HCT116 (cell line): ENCODE measurements around the gene SLC25A21. TPM values are rescaled to one million over a fixed set of nuclear protein-coding genes. Genes with fewer than 3 reads are reported as not detected.

Experiments
- ATAC-seq: fragments of 200-7000 bp; cut with Tn5 transposase; 2 replicates; pipeline ENCODE4 v1.9.1; 2020; ENCODE audit warnings: mild to moderate bottlenecking, moderate library complexity
- BruUV-seq: library from RNA; stranded (reverse); fragments of 400-500 nt; replicated peaks from 2 replicates; lab custom pipeline; 2021; lab: Mats Ljungman, UMichigan
- CTCF ChIA-PET: fragments of 300-600 bp; sonication (Branson Sonifier 250); formaldehyde crosslinking; loops from one replicate; lab custom pipeline; 2021; ENCODE audit warnings: antibody characterized with exemption; lab: Charles Lee
- POLR2A ChIA-PET: fragments of 300-600, 350-600 bp; sonication (Branson Sonifier 250); formaldehyde crosslinking; loops from one replicate; lab custom pipeline; 2021; ENCODE audit warnings: antibody characterized with exemption; lab: Charles Lee
- RAD21 ChIA-PET, 2 experiments: fragments of 300-600 bp; sonication (Branson Sonifier 250); formaldehyde crosslinking; loops; one replicate each; lab custom pipeline; 2023; ENCODE audit warnings: low total read pairs in 2 of 2; ENCODE audit not compliant: uncharacterized antibody in 2 of 2, unreplicated experiment in 2 of 2, low non-redundant PET in 1 of 2; lab: Charles Lee
- DNase-seq: peaks from one replicate; pipeline ENCODE4 v3.0.0-alpha.2; 2010; ENCODE audit warnings: low read depth, low spot score
- H2AFZ ChIP-seq: fragments of 200-600 bp; shearing (Covaris generic), sonication (generic); 2 replicates; pipeline ENCODE4 v1.6.1; 2017; ENCODE audit warnings: low read depth, mixed run types, mixed read lengths, antibody characterized with exemption, low read length; ENCODE audit not compliant: poor library complexity, severe bottlenecking
- H3K27ac ChIP-seq: 2 replicates; pipeline ENCODE4 v1.5.1; 2012; ENCODE audit warnings: low read depth, low read length
- H3K27me3 ChIP-seq: fragments of 200-600 bp; sonication (generic); 2 replicates; pipeline ENCODE4 v1.6.1; 2016; ENCODE audit warnings: mixed run types, low read length, mixed read lengths; ENCODE audit not compliant: insufficient read depth
- H3K36me3 ChIP-seq, 2 experiments: fragments of 200-500 bp in 1 of 2; fragments of 200-600 bp in 1 of 2; sonication (Bioruptor generic) in 1 of 2; sonication (generic) in 1 of 2; 2 replicates each; pipeline versions ENCODE4 v1.5.1 to v1.6.1; 2014 to 2016; ENCODE audit warnings: low read length in 2 of 2, inconsistent platforms in 1 of 2, mixed read lengths in 1 of 2, mixed run types in 1 of 2; ENCODE audit not compliant: insufficient read depth in 2 of 2, control insufficient read depth in 1 of 2
- H3K4me1 ChIP-seq, 2 experiments: fragments of 200-600 bp in 1 of 2; sonication (generic) in 1 of 2; 2 replicates each; pipeline versions ENCODE4 v1.5.1 to v1.6.1; 2012 to 2017; ENCODE audit warnings: low read length in 2 of 2, inconsistent platforms in 1 of 2, mild to moderate bottlenecking in 1 of 2, mixed read lengths in 1 of 2, mixed run types in 1 of 2, moderate library complexity in 1 of 2; ENCODE audit not compliant: insufficient read depth in 2 of 2, control insufficient read depth in 1 of 2
- H3K4me2 ChIP-seq: fragments of 200-600 bp; sonication (generic); 2 replicates; pipeline ENCODE4 v1.6.1; 2017; ENCODE audit warnings: mixed run types, low read length, mixed read lengths
- H3K4me3 ChIP-seq, 2 experiments: fragments of 200-600 bp in 1 of 2; sonication (generic) in 1 of 2; replicated peaks in 1 of 2; 2 replicates each; pipeline ENCODE4 v1.5.1; 2011 to 2016; ENCODE audit warnings: low read length in 2 of 2, control low read depth in 1 of 2, low read depth in 1 of 2, mild to moderate bottlenecking in 1 of 2, mixed read lengths in 1 of 2, mixed run types in 1 of 2
- H3K79me2 ChIP-seq: fragments of 200-600 bp; sonication (generic); 2 replicates; pipeline ENCODE4 v1.6.1; 2017; ENCODE audit warnings: mild to moderate bottlenecking, mixed run types, low read length, moderate library complexity, mixed read lengths; ENCODE audit not compliant: insufficient read depth
- H3K9ac ChIP-seq: fragments of 200-600 bp; sonication (generic); 2 replicates; pipeline ENCODE4 v1.6.1; 2016; ENCODE audit warnings: low read length, mixed read lengths
- H3K9me2 ChIP-seq: fragments of 200-600 bp; sonication (generic), shearing (Covaris generic); 2 replicates; pipeline ENCODE4 v1.6.1; 2017; ENCODE audit warnings: mixed run types, mild to moderate bottlenecking, moderate library complexity; ENCODE audit not compliant: insufficient read depth
- H3K9me3 ChIP-seq, 2 experiments: fragments of 200-500 bp in 1 of 2; fragments of 200-600 bp in 1 of 2; sonication (Bioruptor generic) in 1 of 2; sonication (generic) in 1 of 2; 2 replicates each; pipeline ENCODE4 v1.6.1; 2014 to 2017; ENCODE audit warnings: low read length in 2 of 2, mixed read lengths in 2 of 2, inconsistent platforms in 1 of 2, low read depth in 1 of 2, mild to moderate bottlenecking in 1 of 2, mixed run types in 1 of 2, moderate library complexity in 1 of 2; ENCODE audit not compliant: control insufficient read depth in 1 of 2, insufficient read depth in 1 of 2
- H4K20me1 ChIP-seq: fragments of 200-600 bp; sonication (generic), shearing (Covaris generic); 2 replicates; pipeline ENCODE4 v1.6.1; 2017; ENCODE audit warnings: mixed run types, mild to moderate bottlenecking, moderate library complexity; ENCODE audit not compliant: insufficient read depth
- CBX3 ChIP-seq: IDR thresholded peaks from 2 replicates; pipeline ENCODE4 v1.6.1; 2012; ENCODE audit warnings: low read depth
- CEBPB ChIP-seq: IDR thresholded peaks from 2 replicates; pipeline ENCODE4 v1.6.1; 2012; ENCODE audit warnings: low read depth
- CTCF ChIP-seq, 3 experiments: fragments of 200-600 bp in 1 of 3; sonication (generic) in 1 of 3; IDR thresholded peaks in 2 of 3; conservative IDR thresholded peaks in 1 of 3; 2 replicates each; pipeline ENCODE4 v1.5.1; 2012 to 2017; ENCODE audit warnings: low read depth in 2 of 3, low read length in 2 of 3, antibody characterized with exemption in 1 of 3, borderline replicate concordance in 1 of 3, control low read depth in 1 of 3, mild to moderate bottlenecking in 1 of 3, mixed read lengths in 1 of 3, mixed run types in 1 of 3, moderate library complexity in 1 of 3; ENCODE audit not compliant: insufficient read depth in 1 of 3
- EGR1 ChIP-seq: IDR thresholded peaks from 2 replicates; pipeline ENCODE4 v1.6.1; 2012; ENCODE audit warnings: low read depth
- ELF1 ChIP-seq: IDR thresholded peaks from 2 replicates; pipeline ENCODE4 v1.6.1; 2012; ENCODE audit warnings: low read depth, borderline replicate concordance
- EZH2 ChIP-seq: fragments of 200-600 bp; sonication (generic); IDR thresholded peaks from 2 replicates; pipeline ENCODE4 v1.6.1; 2017; ENCODE audit warnings: antibody characterized with exemption, mixed run types
- EZH2phosphoT487 ChIP-seq: fragments of 200-600 bp; IDR thresholded peaks from 2 replicates; pipeline ENCODE4 v1.6.1; 2018; ENCODE audit warnings: antibody characterized with exemption, borderline replicate concordance
- FOSL1 ChIP-seq: IDR thresholded peaks from 2 replicates; pipeline ENCODE4 v1.6.1; 2012; ENCODE audit warnings: low read depth
- JUND ChIP-seq: IDR thresholded peaks from 2 replicates; pipeline ENCODE4 v1.6.1; 2012
- POLR2A ChIP-seq: IDR thresholded peaks from 2 replicates; pipeline ENCODE4 v1.7.0; 2011; ENCODE audit warnings: borderline replicate concordance; ENCODE audit not compliant: insufficient read depth, insufficient read length; ENCODE audit errors: extremely low read depth
- POLR2AphosphoS5 ChIP-seq: IDR thresholded peaks from 2 replicates; pipeline ENCODE4 v1.6.1; 2011; ENCODE audit warnings: mild to moderate bottlenecking, low read depth, low read length, moderate library complexity
- RAD21 ChIP-seq: IDR thresholded peaks from 2 replicates; pipeline ENCODE4 v1.6.1; 2012; ENCODE audit warnings: low read depth, mild to moderate bottlenecking
- SIN3A ChIP-seq: IDR thresholded peaks from 2 replicates; pipeline ENCODE4 v1.6.1; 2012; ENCODE audit warnings: low read depth
- SP1 ChIP-seq: IDR thresholded peaks from 2 replicates; pipeline ENCODE4 v1.6.1; 2012; ENCODE audit warnings: low read depth
- ZFX ChIP-seq: fragments of 450-650 bp; IDR thresholded peaks from 2 replicates; pipeline ENCODE4 v1.6.1; 2017
- ZNF274 ChIP-seq: fragments of 200-500 bp; sonication (Bioruptor generic); IDR thresholded peaks from 2 replicates; pipeline ENCODE4 v1.6.1; 2014; ENCODE audit warnings: mild to moderate bottlenecking, low read depth, low read length, inconsistent platforms
- intact Hi-C: fragments of 100-400 bp; cut with micrococcal nuclease; formaldehyde crosslinking; loops from 2 replicates; pipeline ENCODE4 v1.10.0; 2022
- total RNA-seq: library from RNA; stranded (reverse); gene quantifications from one replicate; pipeline ENCODE4 v1.2.1, GENCODE V29; 2021; ENCODE audit not compliant: unreplicated experiment
- TF ChIP-seq, protein P1 (sequence below): IDR thresholded peaks from 2 replicates; pipeline ENCODE4 v1.6.1; 2011; ENCODE audit warnings: mild to moderate bottlenecking, low read length, moderate library complexity; ENCODE audit not compliant: insufficient replicate concordance; ENCODE audit errors: extremely low read depth
- TF ChIP-seq, protein P2 (sequence below): IDR thresholded peaks from 2 replicates; pipeline ENCODE4 v1.6.1; 2012
- TF ChIP-seq, protein P3 (sequence below): IDR thresholded peaks from 2 replicates; pipeline ENCODE4 v1.6.1; 2012

SLC25A21 gene
- total RNA-seq, 1 experiment from 2014 or later: 3.5 TPM

DNA sequence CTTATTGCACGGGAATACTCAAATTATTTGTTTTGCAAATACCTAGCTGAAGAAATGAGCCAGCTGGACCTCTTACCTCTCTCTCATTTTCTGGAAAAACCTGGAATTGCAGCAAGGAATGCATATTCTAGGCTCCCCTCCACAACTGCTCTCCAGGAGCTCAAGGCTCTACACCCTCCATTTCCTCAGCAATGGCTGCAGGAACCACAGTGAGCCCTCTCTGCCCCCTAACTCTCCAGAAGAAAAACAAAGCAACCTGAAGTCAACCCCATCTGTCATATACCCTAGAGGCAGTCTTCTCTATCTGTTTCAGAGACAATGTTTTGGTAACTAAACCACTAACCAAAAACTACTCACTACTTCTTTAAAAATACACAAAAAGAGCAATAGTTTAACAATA, 221.6 kb downstream of the SLC25A21 start (continued):
- TF ChIP-seq, protein P1, sequence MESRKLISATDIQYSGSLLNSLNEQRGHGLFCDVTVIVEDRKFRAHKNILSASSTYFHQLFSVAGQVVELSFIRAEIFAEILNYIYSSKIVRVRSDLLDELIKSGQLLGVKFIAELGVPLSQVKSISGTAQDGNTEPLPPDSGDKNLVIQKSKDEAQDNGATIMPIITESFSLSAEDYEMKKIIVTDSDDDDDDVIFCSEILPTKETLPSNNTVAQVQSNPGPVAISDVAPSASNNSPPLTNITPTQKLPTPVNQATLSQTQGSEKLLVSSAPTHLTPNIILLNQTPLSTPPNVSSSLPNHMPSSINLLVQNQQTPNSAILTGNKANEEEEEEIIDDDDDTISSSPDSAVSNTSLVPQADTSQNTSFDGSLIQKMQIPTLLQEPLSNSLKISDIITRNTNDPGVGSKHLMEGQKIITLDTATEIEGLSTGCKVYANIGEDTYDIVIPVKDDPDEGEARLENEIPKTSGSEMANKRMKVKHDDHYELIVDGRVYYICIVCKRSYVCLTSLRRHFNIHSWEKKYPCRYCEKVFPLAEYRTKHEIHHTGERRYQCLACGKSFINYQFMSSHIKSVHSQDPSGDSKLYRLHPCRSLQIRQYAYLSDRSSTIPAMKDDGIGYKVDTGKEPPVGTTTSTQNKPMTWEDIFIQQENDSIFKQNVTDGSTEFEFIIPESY: no peak
- TF ChIP-seq EGR1 (no peak), EZH2 (no peak), RAD21 (no peak)
- TF ChIP-seq, protein P2, sequence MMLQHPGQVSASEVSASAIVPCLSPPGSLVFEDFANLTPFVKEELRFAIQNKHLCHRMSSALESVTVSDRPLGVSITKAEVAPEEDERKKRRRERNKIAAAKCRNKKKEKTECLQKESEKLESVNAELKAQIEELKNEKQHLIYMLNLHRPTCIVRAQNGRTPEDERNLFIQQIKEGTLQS: no peak
- TF ChIP-seq, all 23 proteins: peak for 0

- Histone ChIP-seq H3K27me3 (no peaks in the 10 kb centered on the region), H3K79me2 (no peaks in the 10 kb centered on the region), H2AFZ (no peak overlapping the region), H3K9me3 (no peaks in the 10 kb centered on the region), H3K36me3 (no peaks in the 10 kb centered on the region), H3K9ac (no peak overlapping the region), H3K4me1 (peaks cover 0 to 17% of the 10 kb centered on the region in 2 experiments; a peak in 2 of 4 replicates), H3K4me2 (no peak overlapping the region), H3K4me3 (no peak overlapping the region), H4K20me1 (no peaks in the 10 kb centered on the region), H3K9me2 (no peaks in the 10 kb centered on the region), H3K27ac (no peak overlapping the region)
- CTCF ChIA-PET: no interaction called here
- TF ChIP-seq POLR2A: no peak
- TF ChIP-seq, protein P2: no peak
- no peak for TF ChIP-seq SIN3A
- TF ChIP-seq CTCF (IDR thresholded peaks at IDR 0.05 in 2 of 3, conservative IDR thresholded peaks at IDR 0.05 in 1 of 3; ENCODE audit: borderline replicate concordance in 1 of 3, insufficient read depth in 1 of 3, low read depth in 2 of 3, low read length in 2 of 3): no peak
- TF ChIP-seq, protein P3, sequence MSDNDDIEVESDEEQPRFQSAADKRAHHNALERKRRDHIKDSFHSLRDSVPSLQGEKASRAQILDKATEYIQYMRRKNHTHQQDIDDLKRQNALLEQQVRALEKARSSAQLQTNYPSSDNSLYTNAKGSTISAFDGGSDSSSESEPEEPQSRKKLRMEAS: no peak
- no peak for TF ChIP-seq JUND
- no peak for TF ChIP-seq ZNF274
- no peak for TF ChIP-seq POLR2AphosphoS5
- no peak for TF ChIP-seq EZH2phosphoT487
- no peak for TF ChIP-seq EZH2
- no peak for TF ChIP-seq ZFX
- no peak for TF ChIP-seq FOSL1
- no peak for TF ChIP-seq ELF1
- no peak for TF ChIP-seq SP1
- no peak for TF ChIP-seq CEBPB
- TF ChIP-seq, protein P1: no peak
- TF ChIP-seq CBX3: no peak
- DNase-seq (no peak), ATAC-seq (no peak)
- POLR2A ChIA-PET: no interaction called here
- RAD21 ChIA-PET: no interaction called here
- intact Hi-C loops: no loop called here
- no TSS peak for BruUV-seq
Measured at GRCh38 chr14:36949371-36949770, 223.0 kb downstream of the SLC25A21 start.
